Measurements from ENCODE around the gene EPHA10.

The EPHA10 gene

DNA sequence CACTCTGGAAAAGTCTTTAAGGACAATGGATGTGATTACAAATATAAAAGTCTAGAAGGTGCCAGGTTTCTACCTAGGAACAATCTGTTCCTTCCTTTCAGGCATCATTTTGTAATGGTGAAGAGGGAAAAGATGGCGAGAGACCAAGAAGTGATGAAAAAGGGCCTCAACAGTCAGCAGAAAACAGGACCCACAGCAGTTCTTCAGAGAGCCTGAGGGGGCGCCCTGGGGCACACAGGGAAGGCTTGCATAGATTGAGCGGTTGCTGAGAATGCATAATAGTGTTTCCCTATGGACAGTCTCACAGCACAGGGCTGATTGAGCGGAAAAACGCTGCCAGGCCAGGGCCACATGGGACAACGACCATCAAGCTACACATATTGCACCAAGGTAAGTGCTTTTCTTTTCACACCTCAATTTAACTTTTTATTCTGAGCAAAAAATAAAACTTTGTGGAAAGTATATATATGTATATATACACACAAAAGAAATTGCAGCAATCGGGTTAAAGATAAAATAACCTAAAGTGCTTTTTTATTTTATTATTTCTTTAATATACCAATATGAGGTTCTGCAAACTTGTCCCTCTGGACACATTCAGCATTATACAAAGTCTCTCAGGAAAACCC, 46.2 kb upstream of the EPHA10 start:
- H3K9ac ChIP-seq (ENCODE audit: low read depth, low read length, poor library complexity, severe bottlenecking), result no peak overlapping the region
- TF ChIP-seq, protein P1, sequence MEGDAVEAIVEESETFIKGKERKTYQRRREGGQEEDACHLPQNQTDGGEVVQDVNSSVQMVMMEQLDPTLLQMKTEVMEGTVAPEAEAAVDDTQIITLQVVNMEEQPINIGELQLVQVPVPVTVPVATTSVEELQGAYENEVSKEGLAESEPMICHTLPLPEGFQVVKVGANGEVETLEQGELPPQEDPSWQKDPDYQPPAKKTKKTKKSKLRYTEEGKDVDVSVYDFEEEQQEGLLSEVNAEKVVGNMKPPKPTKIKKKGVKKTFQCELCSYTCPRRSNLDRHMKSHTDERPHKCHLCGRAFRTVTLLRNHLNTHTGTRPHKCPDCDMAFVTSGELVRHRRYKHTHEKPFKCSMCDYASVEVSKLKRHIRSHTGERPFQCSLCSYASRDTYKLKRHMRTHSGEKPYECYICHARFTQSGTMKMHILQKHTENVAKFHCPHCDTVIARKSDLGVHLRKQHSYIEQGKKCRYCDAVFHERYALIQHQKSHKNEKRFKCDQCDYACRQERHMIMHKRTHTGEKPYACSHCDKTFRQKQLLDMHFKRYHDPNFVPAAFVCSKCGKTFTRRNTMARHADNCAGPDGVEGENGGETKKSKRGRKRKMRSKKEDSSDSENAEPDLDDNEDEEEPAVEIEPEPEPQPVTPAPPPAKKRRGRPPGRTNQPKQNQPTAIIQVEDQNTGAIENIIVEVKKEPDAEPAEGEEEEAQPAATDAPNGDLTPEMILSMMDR (conservative IDR thresholded peaks at IDR 0.05; ENCODE audit: low read length), result peak; percentile 91
- no peak for TF ChIP-seq EZH2phosphoT487 (IDR thresholded peaks at IDR 0.05; ENCODE audit: borderline replicate concordance)
- H3F3A ChIP-seq (ENCODE audit: low read depth), result no peaks in the 10 kb centered on the region
- peaks cover 24% of the 10 kb centered on the region for H3K79me2 ChIP-seq (ENCODE audit: insufficient read depth, low read length)
- no peak overlapping the region for H2AFZ ChIP-seq (ENCODE audit: low read length)
- H3K4me1 ChIP-seq (ENCODE audit: insufficient read depth, low read length, poor library complexity, severe bottlenecking), result peaks cover 14% of the 10 kb centered on the region
- peaks cover 9% of the 10 kb centered on the region; the same call in 1 of the 2 replicates for H3K36me3 ChIP-seq (ENCODE audit: insufficient read depth, low read length)
- H3K4me3 ChIP-seq (ENCODE audit: low read length, poor library complexity, severe bottlenecking), result no peak overlapping the region
- no peaks in the 10 kb centered on the region for H3K9me3 ChIP-seq (ENCODE audit: insufficient read depth, low read depth, low read length)
- H3K9me2 ChIP-seq (replicated peaks; ENCODE audit: low read depth, low read length), result no peaks in the 10 kb centered on the region
- no peak overlapping the region for H3K4me2 ChIP-seq (ENCODE audit: low read depth, low read length, poor library complexity, severe bottlenecking)
- H4K20me1 ChIP-seq (ENCODE audit: insufficient read depth, low read length, poor library complexity, severe bottlenecking), result peaks cover 15% of the 10 kb centered on the region
- H3K27me3 ChIP-seq (ENCODE audit: insufficient read depth, low read length, poor library complexity, severe bottlenecking), result no peaks in the 10 kb centered on the region

DNA sequence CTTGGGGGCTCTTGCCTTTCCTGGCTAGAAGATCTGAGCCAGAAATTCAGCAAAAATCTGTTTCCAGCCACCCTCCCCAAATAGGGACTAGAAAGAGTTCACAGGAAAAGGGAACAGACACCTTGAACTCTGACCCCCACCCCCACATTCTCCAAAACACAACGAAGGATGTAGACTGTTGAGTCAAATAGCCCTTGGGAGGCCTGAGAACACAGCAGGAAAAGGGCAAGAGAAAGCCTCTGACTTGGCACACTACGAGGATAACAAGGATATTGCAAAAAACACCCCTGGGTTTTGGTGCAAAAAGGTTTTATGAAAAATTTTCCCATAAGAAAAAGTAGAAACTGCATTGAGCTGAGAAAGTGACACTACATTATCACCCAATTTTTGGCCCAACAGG, 45.0 kb upstream of the EPHA10 start:
- Histone ChIP-seq H4K20me1 (ENCODE audit: insufficient read depth, low read length, poor library complexity, severe bottlenecking) (peaks cover 26% of the 10 kb centered on the region), H3K79me2 (ENCODE audit: insufficient read depth, low read length) (peaks cover 35% of the 10 kb centered on the region), H3K4me2 (ENCODE audit: low read depth, low read length, poor library complexity, severe bottlenecking) (no peak overlapping the region), H3K27me3 (ENCODE audit: insufficient read depth, low read length, poor library complexity, severe bottlenecking) (no peaks in the 10 kb centered on the region), H3K9me2 (replicated peaks; ENCODE audit: low read depth, low read length) (no peaks in the 10 kb centered on the region), H3K4me1 (ENCODE audit: insufficient read depth, low read length, poor library complexity, severe bottlenecking) (peaks cover 20% of the 10 kb centered on the region), H3K36me3 (ENCODE audit: insufficient read depth, low read length) (peaks cover 12% of the 10 kb centered on the region; the same call in 1 of the 2 replicates), H3K9ac (ENCODE audit: low read depth, low read length, poor library complexity, severe bottlenecking) (no peak overlapping the region), H3K4me3 (ENCODE audit: low read length, poor library complexity, severe bottlenecking) (no peak overlapping the region), H3F3A (ENCODE audit: low read depth) (no peaks in the 10 kb centered on the region), H3K9me3 (ENCODE audit: insufficient read depth, low read depth, low read length) (no peaks in the 10 kb centered on the region), H2AFZ (ENCODE audit: low read length) (no peak overlapping the region)
- TF ChIP-seq EZH2phosphoT487 (IDR thresholded peaks at IDR 0.05; ENCODE audit: borderline replicate concordance), result no peak
- TF ChIP-seq, protein P1 (conservative IDR thresholded peaks at IDR 0.05; ENCODE audit: low read length), result no peak

DNA sequence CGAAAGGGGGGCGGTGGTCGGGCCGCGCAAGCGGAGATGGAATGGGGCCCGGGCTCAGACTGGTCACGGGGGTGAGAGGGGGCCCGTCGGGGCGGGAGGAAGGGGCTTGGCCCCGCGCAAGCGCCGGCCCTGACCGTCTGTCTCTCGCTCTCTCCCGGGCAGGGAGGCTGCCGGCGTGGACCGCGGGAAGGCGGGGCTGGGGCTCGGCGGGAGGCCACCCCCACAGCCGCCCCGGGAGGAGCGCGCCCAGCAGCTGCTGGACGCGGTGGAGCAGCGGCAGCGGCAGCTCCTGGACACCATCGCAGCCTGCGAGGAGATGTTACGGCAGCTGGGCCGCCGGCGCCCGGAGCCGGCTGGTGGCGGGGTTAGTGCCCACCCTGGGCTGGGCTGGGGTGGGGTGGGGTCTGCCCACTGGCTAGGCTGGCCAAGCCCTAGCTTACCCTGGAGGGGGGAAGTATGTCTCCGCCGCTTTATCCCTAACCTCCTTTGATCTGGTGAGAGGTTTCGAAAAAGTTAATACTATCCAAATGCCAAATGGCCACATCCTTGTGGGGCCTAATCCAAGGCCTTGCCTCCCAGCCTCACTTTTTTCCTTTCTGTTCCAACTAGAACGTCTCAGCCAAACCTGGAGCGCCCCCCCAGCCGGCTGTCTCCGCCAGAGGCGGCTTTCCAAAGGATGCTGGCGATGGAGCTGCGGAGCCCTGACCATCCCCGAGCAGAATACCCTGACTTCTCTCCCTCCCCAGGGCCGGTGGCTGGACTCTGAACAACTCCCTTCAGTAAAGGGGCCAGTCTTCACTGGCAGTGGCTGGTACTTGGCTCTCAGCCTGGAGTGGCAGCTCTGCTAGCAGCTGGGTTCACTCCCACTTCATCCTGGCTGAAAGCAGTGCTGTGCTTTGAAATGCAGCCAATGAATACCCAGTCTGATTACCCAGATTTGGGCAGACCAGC, 43.7 kb upstream of the EPHA10 start:
- H4K20me1 ChIP-seq (ENCODE audit: insufficient read depth, low read length, poor library complexity, severe bottlenecking), result peaks cover 35% of the 10 kb centered on the region
- peaks cover 22% of the 10 kb centered on the region; the same call in 1 of the 2 replicates for H3K36me3 ChIP-seq (ENCODE audit: insufficient read depth, low read length)
- peak overlapping the region; percentile 90 for H3K9ac ChIP-seq (ENCODE audit: low read depth, low read length, poor library complexity, severe bottlenecking)
- H2AFZ ChIP-seq (ENCODE audit: low read length), result peak overlapping the region; percentile 87
- TF ChIP-seq, protein P1 (conservative IDR thresholded peaks at IDR 0.05; ENCODE audit: low read length), result no peak
- TF ChIP-seq EZH2phosphoT487 (IDR thresholded peaks at IDR 0.05; ENCODE audit: borderline replicate concordance), result no peak
- peaks cover 43% of the 10 kb centered on the region for H3K79me2 ChIP-seq (ENCODE audit: insufficient read depth, low read length)
- H3K9me3 ChIP-seq (ENCODE audit: insufficient read depth, low read depth, low read length), result no peaks in the 10 kb centered on the region
- H3F3A ChIP-seq (ENCODE audit: low read depth), result no peaks in the 10 kb centered on the region
- peak overlapping the region; percentile 97 for H3K4me3 ChIP-seq (ENCODE audit: low read length, poor library complexity, severe bottlenecking)
- H3K4me1 ChIP-seq (ENCODE audit: insufficient read depth, low read length, poor library complexity, severe bottlenecking), result peaks cover 20% of the 10 kb centered on the region
- H3K4me2 ChIP-seq (ENCODE audit: low read depth, low read length, poor library complexity, severe bottlenecking), result peak overlapping the region; percentile 88
- no peaks in the 10 kb centered on the region for H3K9me2 ChIP-seq (replicated peaks; ENCODE audit: low read depth, low read length)
- H3K27me3 ChIP-seq (ENCODE audit: insufficient read depth, low read length, poor library complexity, severe bottlenecking), result no peaks in the 10 kb centered on the region
